ENCODE measurements around the gene MILR1.
"Not testable (repeated sequence)": the region's sequence is repeated elsewhere in the genome, so short reads cannot be mapped to it uniquely, and the experiment has no call there.

MILR1 gene, protein sequence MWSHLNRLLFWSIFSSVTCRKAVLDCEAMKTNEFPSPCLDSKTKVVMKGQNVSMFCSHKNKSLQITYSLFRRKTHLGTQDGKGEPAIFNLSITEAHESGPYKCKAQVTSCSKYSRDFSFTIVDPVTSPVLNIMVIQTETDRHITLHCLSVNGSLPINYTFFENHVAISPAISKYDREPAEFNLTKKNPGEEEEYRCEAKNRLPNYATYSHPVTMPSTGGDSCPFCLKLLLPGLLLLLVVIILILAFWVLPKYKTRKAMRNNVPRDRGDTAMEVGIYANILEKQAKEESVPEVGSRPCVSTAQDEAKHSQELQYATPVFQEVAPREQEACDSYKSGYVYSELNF

DNA sequence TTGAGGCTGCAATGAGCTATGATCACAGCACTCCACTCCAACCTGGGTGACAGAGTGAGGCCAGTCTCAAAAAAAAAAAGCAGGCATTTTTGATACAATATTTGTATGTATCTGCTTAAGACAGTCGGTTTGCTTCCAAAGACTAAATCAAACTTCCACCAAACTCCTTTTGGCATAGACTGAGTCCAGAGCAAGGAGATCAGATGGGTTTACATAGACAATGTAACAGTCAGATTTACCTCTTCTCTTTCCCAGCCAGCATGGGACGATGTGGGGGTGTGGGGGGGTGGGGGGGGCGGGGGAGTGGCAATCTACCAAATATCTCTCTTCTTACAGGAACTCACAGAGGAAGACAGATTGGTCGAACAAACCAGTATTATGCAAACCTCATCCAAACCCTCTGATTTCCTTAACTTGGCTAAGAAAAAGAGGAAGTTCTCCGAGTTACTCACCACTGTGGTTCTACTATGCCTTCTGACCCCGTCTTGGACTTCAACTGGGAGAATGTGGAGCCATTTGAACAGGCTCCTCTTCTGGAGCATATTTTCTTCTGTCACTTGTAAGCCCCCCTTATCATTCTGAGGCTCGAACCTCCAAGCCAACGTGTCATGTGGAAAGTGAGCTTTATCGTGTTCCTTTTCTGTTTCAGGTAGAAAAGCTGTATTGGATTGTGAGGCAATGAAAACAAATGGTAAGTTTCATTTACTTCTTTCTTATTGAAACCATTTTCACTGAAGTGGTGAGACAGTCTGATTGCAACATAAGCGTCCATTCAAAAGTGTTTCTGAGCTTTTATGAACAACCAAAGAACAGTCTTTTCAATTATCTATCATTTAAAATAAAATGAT, at the start of gene MILR1:
Gene MILR1 (plus strand): TSS at position 451 of the 848 bp plus-strand sequence. CDS start 54 bp downstream, at position 505.
- no peak for DNase-seq (ENCODE audit: low read depth in 1 of 2, low spot score in 1 of 2)

DNA sequence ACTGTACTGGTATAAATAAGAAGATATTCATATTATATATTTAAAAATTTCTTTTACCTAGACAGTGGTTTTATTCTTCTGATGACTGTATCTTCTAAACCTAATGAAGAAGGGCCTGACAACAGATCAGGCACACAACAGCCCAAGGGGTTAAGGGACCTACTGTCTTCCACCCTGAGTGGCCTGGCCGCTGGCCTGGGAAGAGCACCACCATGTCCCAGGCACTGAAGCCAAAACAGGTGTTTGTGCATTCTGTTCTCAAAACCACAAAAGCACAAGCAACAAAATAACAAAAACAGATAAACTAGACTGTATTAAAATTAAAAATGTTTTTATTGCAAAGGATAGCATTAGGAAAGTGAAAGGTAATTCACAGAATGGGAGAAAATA, 49.2 kb upstream of the MILR1 start:
- DNase-seq (ENCODE audit: low read depth in 1 of 2, low spot score in 1 of 2): no peak

DNA sequence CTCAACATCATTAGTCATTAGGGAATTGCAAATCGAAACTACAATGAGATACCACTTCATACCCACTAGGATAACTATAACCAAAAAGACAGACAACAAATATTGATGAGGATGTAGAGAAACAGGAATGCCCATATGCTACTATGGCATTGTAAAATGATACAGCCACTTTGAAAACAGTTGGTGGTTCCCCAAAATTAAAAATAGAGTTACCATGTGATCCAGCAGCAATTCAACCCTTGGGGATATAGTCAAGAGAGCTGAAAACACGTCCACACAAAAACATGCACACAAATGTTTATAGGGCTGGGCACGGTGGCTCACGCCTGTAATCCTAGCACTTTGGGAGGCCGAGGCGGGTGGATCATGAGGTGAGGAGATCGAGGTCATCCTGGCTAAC, 48.3 kb upstream of the MILR1 start:
- DNase-seq (ENCODE audit: low read depth in 1 of 2, low spot score in 1 of 2): no peak

DNA sequence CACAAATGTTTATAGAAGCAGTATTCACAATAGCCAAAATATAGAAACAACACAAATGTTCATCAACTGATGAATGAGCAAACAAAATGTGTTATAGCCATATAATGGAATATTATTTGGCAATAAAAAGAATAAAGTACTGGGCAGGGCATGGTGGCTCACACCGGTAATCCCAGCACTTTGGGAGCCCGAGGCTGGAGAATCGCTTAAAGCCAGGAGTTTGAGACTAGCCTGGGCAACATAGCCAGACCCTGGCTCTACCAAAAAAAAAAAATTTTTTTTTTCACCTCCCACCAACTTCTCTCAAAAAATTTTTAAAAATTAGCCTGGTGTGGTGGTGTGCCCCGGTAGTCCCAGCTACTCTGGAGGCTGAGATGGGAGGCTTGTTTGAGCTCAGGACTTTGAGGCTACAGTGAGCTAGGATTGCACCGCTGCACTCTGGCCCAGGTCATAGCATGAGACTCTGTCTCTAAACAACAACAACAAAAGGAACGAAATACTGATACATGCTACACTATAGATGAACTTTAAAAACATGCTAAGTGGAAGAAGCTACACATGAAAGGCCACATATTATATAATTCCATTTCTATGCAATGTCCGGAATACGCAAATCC, 47.6 kb upstream of the MILR1 start:
- DNase-seq (ENCODE audit: low read depth in 1 of 2, low spot score in 1 of 2): no peak

DNA sequence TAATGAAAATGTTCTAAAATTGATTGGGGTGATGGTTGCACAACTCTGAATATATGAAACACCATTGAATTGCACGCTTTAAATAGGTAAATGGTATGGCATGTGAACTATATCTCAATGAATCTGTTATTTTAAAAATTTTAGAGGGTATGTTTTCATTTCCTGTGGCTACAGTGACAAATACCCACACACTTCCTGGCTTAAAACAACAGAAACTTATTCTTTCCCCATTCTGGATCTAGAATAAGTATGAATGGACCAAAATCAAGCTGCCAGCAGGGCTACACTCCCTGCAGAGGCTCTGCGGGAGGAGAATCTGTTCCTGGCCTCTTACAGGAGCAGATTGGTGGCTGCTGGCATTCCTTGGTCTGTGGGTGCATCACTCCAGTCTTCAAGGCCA, 47.0 kb upstream of the MILR1 start:
- DNase-seq (ENCODE audit: low read depth in 1 of 2, low spot score in 1 of 2): no peak

DNA sequence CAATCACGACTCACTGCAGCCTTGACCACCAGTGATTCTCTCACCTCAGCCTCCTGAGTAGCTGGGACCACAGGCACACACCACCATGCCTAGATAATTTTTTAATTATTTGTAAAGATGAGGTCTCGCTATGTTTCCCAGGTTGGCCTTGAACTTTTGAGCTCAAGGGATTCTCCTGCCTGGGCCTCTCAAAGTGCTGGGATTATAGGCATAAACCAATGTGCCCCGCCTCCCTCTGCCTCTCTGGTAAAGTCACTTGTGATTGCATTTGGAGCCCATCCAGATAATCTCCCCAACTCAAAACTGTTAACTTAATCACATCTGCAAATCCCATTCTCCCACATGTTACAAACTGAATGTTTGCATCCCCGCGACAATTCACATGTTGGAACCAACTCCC, 46.4 kb upstream of the MILR1 start:
- DNase-seq (ENCODE audit: low read depth in 1 of 2, low spot score in 1 of 2): no peak

- DNase-seq (ENCODE audit: low read depth in 1 of 2, low spot score in 1 of 2): no peak
Observed at GRCh38 chr17:64403881-64404460, 44.9 kb upstream of the MILR1 start.

DNA sequence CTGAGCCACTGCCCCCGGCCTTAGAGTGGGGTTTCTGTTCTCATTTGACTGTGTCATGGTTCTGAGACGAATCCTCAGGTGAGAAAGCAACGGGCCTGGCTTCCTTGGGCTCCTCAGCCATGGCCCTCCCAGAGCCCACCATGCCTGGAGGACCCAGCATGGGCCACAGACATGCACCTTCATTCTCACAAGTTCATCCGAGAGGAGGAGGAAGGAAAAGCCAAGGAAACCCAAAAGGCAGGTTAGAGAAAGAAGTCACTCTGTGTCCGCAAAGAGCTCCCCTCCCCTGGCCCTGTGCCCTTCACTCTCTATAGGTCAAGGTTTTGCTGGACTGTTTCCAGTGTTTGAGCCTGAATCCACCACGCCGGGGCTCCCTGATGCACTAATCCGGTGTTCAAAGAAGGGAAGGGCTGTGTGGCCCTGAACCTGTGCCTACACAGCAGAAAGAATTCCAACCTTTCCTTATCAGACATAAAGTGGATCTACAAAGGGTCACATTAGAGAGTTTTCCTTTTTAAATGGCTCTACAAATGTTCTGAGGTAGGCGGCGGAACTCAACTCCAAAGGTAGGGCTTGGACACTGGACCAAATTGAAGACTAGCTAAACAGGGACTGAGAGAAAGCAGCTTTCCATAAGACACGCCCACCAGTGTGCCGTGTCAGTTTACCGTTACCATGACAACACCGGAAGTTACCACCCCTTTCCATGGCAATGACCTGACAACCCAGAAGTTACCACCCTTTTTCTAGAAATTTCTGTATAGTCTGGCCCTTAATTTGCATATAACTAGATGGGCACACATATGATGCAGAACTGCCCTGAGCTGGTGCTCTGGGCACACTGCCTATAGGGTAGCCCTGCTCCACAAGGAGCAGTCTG, 42.4 kb upstream of the MILR1 start:
- no peak for DNase-seq (ENCODE audit: low read depth in 1 of 2, low spot score in 1 of 2)

DNA sequence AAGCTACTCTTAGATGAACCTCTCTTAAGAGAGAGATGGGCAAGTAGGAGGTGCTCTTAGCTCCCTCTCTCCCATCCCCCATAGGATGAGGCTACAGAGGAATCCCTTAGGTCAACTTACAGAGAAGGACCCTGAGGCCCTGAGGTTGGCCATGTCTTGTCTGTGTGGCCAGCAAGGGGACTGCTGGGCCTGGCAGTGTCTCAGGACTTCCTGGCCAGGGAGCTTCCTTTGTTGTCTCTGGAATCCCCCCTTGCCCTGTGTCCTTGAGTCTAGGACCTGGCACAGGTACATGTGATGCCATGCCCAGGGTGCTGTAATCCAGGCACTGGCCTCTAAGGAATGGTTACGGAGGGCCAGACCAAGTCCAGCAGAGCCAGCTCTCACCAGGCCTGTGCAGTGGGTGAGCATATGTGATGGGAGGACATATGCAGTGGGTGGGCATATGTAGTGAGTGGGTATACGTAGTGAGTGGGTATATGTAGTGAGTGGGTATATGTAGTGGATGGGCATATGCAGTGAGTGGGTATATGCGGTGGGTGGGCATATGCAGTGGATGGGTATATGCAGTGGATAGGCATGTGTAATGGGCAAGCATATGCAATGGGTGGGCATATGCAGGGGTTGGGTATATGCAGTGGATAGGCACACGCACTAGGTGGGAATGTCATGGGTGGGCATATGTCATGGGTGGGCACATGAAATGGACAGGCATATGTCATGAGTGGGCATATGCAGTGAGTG, 38.0 kb upstream of the MILR1 start:
- no peak for DNase-seq (ENCODE audit: low read depth in 1 of 2, low spot score in 1 of 2)

DNA sequence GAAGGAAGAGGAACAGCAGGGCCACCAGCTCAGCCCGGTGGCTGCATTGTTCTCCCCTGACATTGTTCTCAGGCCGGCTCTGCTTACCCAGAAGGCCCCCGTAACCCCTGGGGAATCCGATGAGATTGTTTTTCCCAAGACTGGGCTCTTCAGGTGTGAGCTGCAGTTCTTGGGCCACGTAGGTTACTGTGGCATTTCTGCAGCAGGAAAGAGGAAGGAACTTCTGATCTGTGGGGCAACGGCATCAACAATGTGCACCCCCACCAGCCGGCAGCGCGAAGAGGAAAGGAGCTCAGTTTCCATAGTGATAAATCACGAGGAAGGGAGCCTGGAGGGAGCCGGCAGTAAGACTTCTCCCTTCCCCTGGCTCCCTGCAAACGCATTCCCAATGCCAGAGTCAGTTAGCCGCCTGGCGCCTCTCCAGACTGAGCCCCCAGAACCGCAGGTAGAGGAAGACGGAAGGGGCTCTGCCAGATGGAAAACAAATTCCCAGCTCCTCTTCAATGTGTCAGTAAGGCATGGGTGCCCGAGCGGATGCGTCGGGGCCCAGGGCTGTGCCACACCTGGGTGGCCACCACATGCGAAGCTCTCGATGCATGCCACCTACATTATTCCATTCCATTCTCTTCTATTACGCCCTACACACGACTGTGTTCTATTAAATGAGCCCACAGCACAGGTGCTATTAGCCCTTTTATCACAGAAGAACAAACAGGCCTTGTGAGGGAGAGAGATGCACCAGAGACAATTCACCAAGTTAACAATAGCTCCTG, 36.7 kb upstream of the MILR1 start:
- DNase-seq (ENCODE audit: low read depth in 1 of 2, low spot score in 1 of 2): no peak

DNA sequence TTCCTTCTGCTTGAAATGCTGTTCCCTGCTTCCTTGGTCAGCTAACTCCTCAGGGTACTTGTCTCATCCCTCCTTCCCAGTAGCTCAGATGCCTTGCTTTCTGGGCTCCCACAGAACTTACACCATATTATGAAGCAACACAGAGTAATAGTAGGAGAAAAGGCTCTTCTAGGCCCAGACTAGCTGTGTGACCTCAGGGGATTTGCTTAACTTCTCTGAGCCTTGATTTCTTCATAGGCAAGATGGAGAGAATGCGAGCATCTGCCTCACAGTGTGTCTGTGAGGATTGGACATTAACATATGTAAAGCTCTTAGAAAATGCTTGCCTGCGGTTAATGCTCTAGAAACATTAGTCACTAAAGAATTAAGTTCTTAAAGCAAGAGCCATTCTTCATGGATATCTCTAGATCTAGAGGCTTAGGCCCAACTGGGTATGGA, 36.0 kb upstream of the MILR1 start:
- no peak for DNase-seq (ENCODE audit: low read depth in 1 of 2, low spot score in 1 of 2)

DNA sequence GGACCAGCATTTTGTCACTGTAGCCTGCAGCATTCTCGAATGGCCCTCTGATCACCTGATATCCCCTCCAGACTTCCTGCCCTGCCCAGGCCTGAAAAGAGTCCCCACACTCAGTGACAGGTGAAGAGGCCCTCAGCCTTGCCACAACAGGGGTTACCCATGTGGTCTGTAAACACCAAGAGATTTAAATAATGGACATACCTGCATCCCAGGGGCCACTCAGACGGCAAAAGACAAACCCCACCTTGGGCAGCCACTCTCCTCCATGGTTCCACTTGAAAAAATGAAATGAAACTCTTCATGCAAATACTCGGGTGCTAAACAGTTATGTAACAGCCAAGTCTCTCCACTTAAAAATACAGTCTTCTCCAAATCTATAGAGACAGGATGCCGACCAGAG, 35.4 kb upstream of the MILR1 start:
- no peak for DNase-seq (ENCODE audit: low read depth in 1 of 2, low spot score in 1 of 2)

DNA sequence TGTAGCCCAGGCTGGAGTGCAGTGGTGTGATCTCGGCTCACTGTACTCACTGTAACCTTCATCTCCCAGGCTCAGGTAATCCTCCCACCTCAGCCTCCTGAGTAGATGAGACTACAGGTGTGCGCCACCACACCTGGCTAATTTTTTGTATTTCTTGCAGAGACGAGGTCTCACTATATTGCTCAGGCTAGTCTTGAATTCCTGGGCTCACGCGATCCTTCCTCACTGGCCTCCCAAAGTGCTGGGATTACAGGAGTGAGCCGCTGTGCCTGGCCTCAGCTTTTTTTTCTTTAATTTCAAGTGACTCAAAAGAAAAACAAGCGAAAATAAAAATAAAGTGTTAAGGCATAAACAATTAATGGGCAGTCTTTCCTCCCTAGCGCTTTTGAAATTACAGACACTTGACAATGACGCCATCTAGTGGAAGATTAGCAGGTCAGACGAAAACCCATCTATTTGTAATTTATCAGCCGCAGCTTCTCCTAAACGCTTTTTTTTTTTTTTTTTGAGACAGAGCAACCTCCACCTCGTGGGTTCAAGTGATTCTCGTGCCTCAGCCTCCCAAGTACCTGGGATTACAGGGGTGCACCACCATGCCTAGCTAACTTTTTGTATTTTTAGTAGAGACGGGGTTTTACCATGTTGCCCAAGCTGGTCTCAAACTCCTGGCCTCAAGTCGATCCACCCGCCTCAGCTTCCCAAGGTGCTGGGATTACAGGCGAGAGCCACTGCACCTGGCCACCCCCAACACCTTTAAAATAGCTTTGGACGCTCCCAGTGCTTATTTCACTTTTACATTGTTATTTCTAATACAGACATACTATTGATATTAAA, 30.2 kb upstream of the MILR1 start:
- DNase-seq (ENCODE audit: low read depth in 1 of 2, low spot score in 1 of 2): peak in 1 of 2 donors; percentile 25

DNA sequence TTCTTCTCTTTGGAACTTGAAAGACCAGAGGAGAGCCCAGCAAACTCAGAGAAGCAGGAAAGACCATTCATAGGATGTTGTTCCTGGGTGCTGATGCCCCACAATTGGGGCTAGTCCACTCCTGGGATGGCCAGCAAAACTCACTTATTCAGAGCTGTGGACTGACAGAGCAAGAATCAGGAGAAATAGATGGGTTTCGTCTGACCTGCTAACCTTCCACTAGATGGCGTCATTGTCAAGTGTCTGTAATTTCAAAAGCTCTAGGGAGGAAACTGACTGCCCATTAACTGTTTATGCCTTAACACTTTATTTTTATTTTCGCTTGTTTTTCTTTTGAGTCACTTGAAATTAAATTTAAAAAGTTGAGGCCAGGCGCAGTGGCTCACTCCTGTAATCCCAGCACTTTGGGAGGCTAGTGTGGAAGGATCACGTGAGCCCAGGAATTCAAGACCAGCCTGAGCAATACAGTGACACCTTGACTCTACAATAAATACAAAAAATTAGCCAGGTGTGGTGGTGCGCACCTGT, 28.7 kb upstream of the MILR1 start:
- peak in 1 of 2 donors; percentile 49 for DNase-seq (ENCODE audit: low read depth in 1 of 2, low spot score in 1 of 2)

DNA sequence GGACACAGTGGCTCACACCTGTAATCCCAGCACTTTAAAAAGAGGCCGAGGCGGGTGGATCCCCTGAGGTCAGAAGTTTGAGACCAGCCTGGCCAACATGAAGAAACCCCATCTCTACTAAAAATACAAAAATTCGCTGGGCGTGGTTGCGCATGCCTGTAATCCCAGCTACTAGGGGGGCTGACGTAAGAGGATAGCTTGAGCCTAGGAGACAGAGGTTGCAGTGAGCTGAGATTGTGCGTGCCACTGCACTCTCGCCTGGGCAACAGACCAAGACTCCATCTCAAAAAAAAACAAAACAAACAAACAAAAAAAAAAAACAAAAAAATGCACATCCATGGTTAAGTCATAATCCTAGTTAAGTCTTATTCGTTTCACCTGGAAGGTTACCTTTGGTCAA, 26.8 kb upstream of the MILR1 start:
- DNase-seq (ENCODE audit: low read depth in 1 of 2, low spot score in 1 of 2): not testable (repeated sequence)

- DNase-seq (ENCODE audit: low read depth in 1 of 2, low spot score in 1 of 2): no peak
Observed at GRCh38 chr17:64423881-64424280, 25.0 kb upstream of the MILR1 start.

GRCh38 chr17:64424324-64424849, 24.5 kb upstream of the MILR1 start:
- no peak for DNase-seq (ENCODE audit: low read depth in 1 of 2, low spot score in 1 of 2)

- DNase-seq (ENCODE audit: low read depth in 1 of 2, low spot score in 1 of 2): no peak
Observed at GRCh38 chr17:64425191-64425590, 23.7 kb upstream of the MILR1 start.
